IMR-90 (cell line): ENCODE data around the gene EXOC3L4. TPM values are rescaled to one million over a fixed set of nuclear protein-coding genes. Genes with fewer than 3 reads are reported as not detected.

Experiments
- ATAC-seq: fragments of 200-7000 bp; cut with Tn5 transposase; 2 replicates; pipeline ENCODE4 v1.9.1; 2020; ENCODE audit warnings: low read depth, mild to moderate bottlenecking, moderate library complexity
- BruUV-seq: library from RNA; stranded (reverse); fragments of 400-500 nt; replicated peaks from 2 replicates; lab custom pipeline; 2021; lab: Mats Ljungman, UMichigan
- CTCF ChIA-PET: fragments of 300-600 bp; formaldehyde crosslinking; extraction: SDS; loops from one replicate; lab custom pipeline; 2021; ENCODE audit warnings: antibody characterized with exemption; lab: Yijun Ruan, JAX
- POLR2A ChIA-PET: fragments of 300-600 bp; sonication (Branson Sonifier 250); formaldehyde crosslinking; loops from one replicate; lab custom pipeline; 2022; ENCODE audit warnings: antibody characterized with exemption; ENCODE audit not compliant: unreplicated experiment; lab: Charles Lee
- DNase-seq: peaks from one replicate; pipeline ENCODE4 v3.0.0; 2013
- H2AFZ ChIP-seq: replicated peaks from 2 replicates; pipeline ENCODE3; 2013; ENCODE audit warnings: low read length, mild to moderate bottlenecking; ENCODE audit not compliant: poor library complexity
- H2AK5ac ChIP-seq: 2 replicates; pipeline ENCODE4 v1.6.1; 2013; ENCODE audit warnings: low read depth, low read length, inconsistent platforms
- H2AK9ac ChIP-seq: replicated peaks from 2 replicates; pipeline ENCODE3; 2013; ENCODE audit warnings: mild to moderate bottlenecking, low read depth, low read length, moderate library complexity; ENCODE audit not compliant: poor library complexity
- H2BK120ac ChIP-seq: 2 replicates; pipeline ENCODE4 v1.6.1; 2013; ENCODE audit warnings: low read depth, low read length, inconsistent platforms
- H2BK15ac ChIP-seq: 3 replicates; pipeline ENCODE4 v1.6.1; 2013; ENCODE audit warnings: low read depth, low read length, inconsistent platforms
- H2BK20ac ChIP-seq: 2 replicates; pipeline ENCODE4 v1.6.1; 2013; ENCODE audit warnings: low read depth, mild to moderate bottlenecking, inconsistent platforms, low read length, moderate library complexity
- H2BK5ac ChIP-seq: 2 replicates; pipeline ENCODE4 v1.6.1; 2013; ENCODE audit warnings: mild to moderate bottlenecking, low read depth, low read length, inconsistent platforms; ENCODE audit not compliant: poor library complexity, severe bottlenecking
- H3K14ac ChIP-seq: replicated peaks from 2 replicates; pipeline ENCODE4 v1.6.1; 2013; ENCODE audit warnings: low read depth, low read length, inconsistent platforms
- H3K18ac ChIP-seq: 2 replicates; pipeline ENCODE4 v1.6.1; 2013; ENCODE audit warnings: low read depth, low read length, control low read depth
- H3K23ac ChIP-seq: 2 replicates; pipeline ENCODE4 v1.6.1; 2013; ENCODE audit warnings: low read depth, low read length, inconsistent platforms
- H3K27ac ChIP-seq: 2 replicates; pipeline ENCODE4 v1.5.1; 2013; ENCODE audit warnings: mild to moderate bottlenecking, control low read depth, low read length; ENCODE audit not compliant: insufficient read depth
- H3K27me3 ChIP-seq: 2 replicates; pipeline ENCODE4 v1.6.1; 2013; ENCODE audit warnings: low read length; ENCODE audit not compliant: control insufficient read depth, insufficient read depth
- H3K36me3 ChIP-seq: 2 replicates; pipeline ENCODE4 v1.6.1; 2013; ENCODE audit warnings: low read length, mixed read lengths; ENCODE audit not compliant: control insufficient read depth, insufficient read depth
- H3K4ac ChIP-seq: 2 replicates; pipeline ENCODE4 v1.6.1; 2013; ENCODE audit warnings: low read depth, low read length, inconsistent platforms
- H3K4me1 ChIP-seq: 2 replicates; pipeline ENCODE4 v1.6.1; 2013; ENCODE audit warnings: low read length, mixed read lengths; ENCODE audit not compliant: control insufficient read depth, insufficient read depth
- H3K4me2 ChIP-seq: 2 replicates; pipeline ENCODE4 v1.6.1; 2013; ENCODE audit warnings: low read depth, mild to moderate bottlenecking, control low read depth, low read length, moderate library complexity
- H3K4me3 ChIP-seq: 2 replicates; pipeline ENCODE4 v1.5.1; 2013; ENCODE audit warnings: low read depth, mild to moderate bottlenecking, control low read depth, low read length, moderate library complexity; ENCODE audit not compliant: insufficient read depth
- H3K56ac ChIP-seq: 2 replicates; pipeline ENCODE4 v1.6.1; 2013; ENCODE audit warnings: low read length, inconsistent platforms; ENCODE audit not compliant: insufficient read depth; ENCODE audit errors: extremely low read depth
- H3K79me1 ChIP-seq, 2 experiments: 2 replicates each; pipeline ENCODE4 v1.6.1; 2013; ENCODE audit warnings: low read length in 2 of 2, inconsistent platforms in 1 of 2, low read depth in 1 of 2
- H3K9ac ChIP-seq: 2 replicates; pipeline ENCODE4 v1.6.1; 2013; ENCODE audit warnings: low read depth, low read length, control low read depth
- H3K9me1 ChIP-seq: 2 replicates; pipeline ENCODE4 v1.6.1; 2013; ENCODE audit warnings: low read length, inconsistent platforms; ENCODE audit not compliant: insufficient read depth
- H3K9me3 ChIP-seq: 2 replicates; pipeline ENCODE4 v1.6.1; 2013; ENCODE audit warnings: low read length; ENCODE audit not compliant: control insufficient read depth, insufficient read depth
- H4K20me1 ChIP-seq: 2 replicates; pipeline ENCODE4 v1.6.1; 2013; ENCODE audit warnings: low read length, inconsistent platforms; ENCODE audit not compliant: insufficient read depth
- H4K5ac ChIP-seq: 2 replicates; pipeline ENCODE4 v1.6.1; 2013; ENCODE audit warnings: mild to moderate bottlenecking, low read depth, low read length, control low read depth
- H4K8ac ChIP-seq, 2 experiments: 2 replicates each; pipeline ENCODE4 v1.6.1; 2013; ENCODE audit warnings: low read depth in 2 of 2, low read length in 2 of 2, control low read depth in 1 of 2, inconsistent platforms in 1 of 2
- H4K91ac ChIP-seq: 2 replicates; pipeline ENCODE4 v1.6.1; 2013; ENCODE audit warnings: low read depth, low read length, inconsistent platforms; ENCODE audit not compliant: insufficient read depth
- BHLHE40 ChIP-seq: fragments of 150-350 bp; IDR thresholded peaks from 2 replicates; pipeline ENCODE4 v1.6.1; 2016; ENCODE audit warnings: mild to moderate bottlenecking, low read depth, low read length
- CEBPB ChIP-seq: IDR thresholded peaks from 2 replicates; pipeline ENCODE4 v1.6.1; 2012; ENCODE audit warnings: low read depth, low read length, improper control_type of control experiment
- CTCF ChIP-seq: conservative IDR thresholded peaks from 2 replicates; pipeline ENCODE4 v1.5.1; 2012; ENCODE audit warnings: mild to moderate bottlenecking, low read depth, low read length, improper control_type of control experiment
- MXI1 ChIP-seq: IDR thresholded peaks from 2 replicates; pipeline ENCODE4 v1.6.1; 2012; ENCODE audit warnings: low read depth, mild to moderate bottlenecking, low read length, moderate library complexity, borderline replicate concordance
- POLR2A ChIP-seq: IDR thresholded peaks from 2 replicates; pipeline ENCODE4 v1.6.1; 2012; ENCODE audit warnings: mild to moderate bottlenecking, low read depth, low read length
- SMC3 ChIP-seq: fragments of 150-350 bp; IDR thresholded peaks from 2 replicates; pipeline ENCODE4 v1.6.1; 2016; ENCODE audit warnings: low read depth, mild to moderate bottlenecking, antibody characterized with exemption, low read length, moderate library complexity
- WGBS, 2 experiments: methylation state at CpG; one replicate each; pipeline versions ENCODE4 v1.1.5 to v1.1.7; 2013; ENCODE audit warnings: missing lambda C conversion rate in 2 of 2; ENCODE audit not compliant: insufficient read length in 1 of 2; ENCODE audit errors: extremely low coverage in 2 of 2; 5-methylcytosine and 5-hydroxymethylcytosine counted together
- dilution Hi-C: fragments of 300-500 bp; cut with HindIII; formaldehyde crosslinking; loops from one replicate; pipeline ENCODE4 v1.14.3; 2018; ENCODE audit warnings: low sequenced_read_pairs; ENCODE audit not compliant: unreplicated experiment
- in situ Hi-C: fragments of 300-500 bp; cut with MboI; formaldehyde crosslinking; loops from 3 replicates; pipeline ENCODE4 v1.14.3; 2019; ENCODE audit warnings: low sequenced_read_pairs, inconsistent platforms, mixed read lengths
- intact Hi-C: fragments of 100-400 bp; cut with micrococcal nuclease; formaldehyde crosslinking; loops from 2 replicates; pipeline ENCODE4 v1.10.0; 2022
- polyA plus RNA-seq, 3 experiments: library from polyadenylated mRNA; depleted of rRNA; stranded (reverse); fragments of >200 nt; gene quantifications; 2 replicates each; pipeline ENCODE4 v1.2.3, GENCODE V29; 2012; ENCODE audit warnings: low replicate concordance in 1 of 3
- total RNA-seq: library from RNA; depleted of rRNA; stranded (reverse); fragments of >200 nt; gene quantifications from 2 replicates; pipeline ENCODE4 v1.2.3, GENCODE V29; 2012

Gene EXOC3L4
- total and polyA plus RNA-seq, 2 of the 4 experiments (the other 2 are of a cell fraction): not detected

GRCh38 chr14:103137689-103138300 lies 43.3 kb downstream of the EXOC3L4 start (continued):
- TF ChIP-seq MXI1: no peak

GRCh38 chr14:103138301-103139131 lies 44.0 kb downstream of the EXOC3L4 start:
- dilution Hi-C loops: no loop called here
- CTCF ChIA-PET: no interaction called here
- in situ Hi-C loops: no loop called here

More at GRCh38 chr14:103138301-103139131, 44.0 kb downstream of the EXOC3L4 start:
- Histone ChIP-seq H3K27ac (no peak overlapping the region), H3K9ac (no peak overlapping the region), H3K23ac (no peak overlapping the region), H3K4me3 (no peak overlapping the region), H3K14ac (no peak overlapping the region), H4K20me1 (no peaks in the 10 kb centered on the region), H3K18ac (no peak overlapping the region), H3K36me3 (no peaks in the 10 kb centered on the region), H4K91ac (no peak overlapping the region), H2BK20ac (no peak overlapping the region), H3K9me3 (no peaks in the 10 kb centered on the region), H3K4me1 (peaks cover 12% of the 10 kb centered on the region), H4K5ac (no peak overlapping the region), H3K27me3 (peaks cover 7% of the 10 kb centered on the region; the same call in 1 of the 2 replicates), H3K4me2 (no peak overlapping the region), H2AFZ (no peak overlapping the region), H2BK5ac (no peak overlapping the region), H2BK120ac (no peak overlapping the region), H2AK9ac (no peak overlapping the region), H3K9me1 (peaks cover 11% of the 10 kb centered on the region), H3K56ac (no peak overlapping the region), H4K8ac (no peak overlapping the region), H3K79me1 (no peaks in the 10 kb centered on the region), H2BK15ac (no peak overlapping the region), H2AK5ac (no peak overlapping the region; the same call in 1 of the 2 replicates), H3K4ac (no peak overlapping the region)
- intact Hi-C loops: no loop called here
- POLR2A ChIA-PET: interaction anchor here (0.6 kb wide), 1 partner anchor 196 kb away, joined by 4 read pairs; no protein-coding TSS in a partner anchor
- no TSS peak for BruUV-seq
- TF ChIP-seq BHLHE40: no peak
- TF ChIP-seq POLR2A: no peak
- TF ChIP-seq CEBPB: no peak
- no peak for TF ChIP-seq SMC3
- TF ChIP-seq CTCF: no peak
- ATAC-seq (no peak), DNase-seq (no peak)
- WGBS, 2 experiments: 67% methylated on average over 28 of the region's 66 CpGs; no CpG with 5 or more reads in 1 of the 2 experiments
